Stimulated activated CD4-positive, alpha-beta T cell treated with anti-CD3 and anti-CD28 coated beads, Interleukin-15, amount 100 ng/mL, for 1 hour (primary cell): ENCODE results near the gene RPGRIP1.
A peak's percentile ranks its signal among the peaks of the same experiment; 100 is the strongest.
"Not testable (repeated sequence)": the region's sequence is repeated elsewhere in the genome, so short reads cannot be mapped to it uniquely, and the experiment has no call there.

Source experiments
- DNase-seq, 2 donors: peaks; one replicate each; pipeline ENCODE4 v3.0.0-alpha.2; 2020; ENCODE audit warnings: low read depth in 1 of 2, low spot score in 1 of 2

RPGRIP1 gene

GRCh38 chr14:21258005-21258888 is 21.6 kb upstream of the RPGRIP1 start:
- no peak for DNase-seq

- DNase-seq = no peak
Measured at GRCh38 chr14:21258889-21259787, 20.7 kb upstream of the RPGRIP1 start.

- no peak for DNase-seq
Measured at GRCh38 chr14:21261824-21262223, 18.1 kb upstream of the RPGRIP1 start.

GRCh38 chr14:21262410-21262809 is 17.5 kb upstream of the RPGRIP1 start:
- no peak for DNase-seq

- no peak for DNase-seq
Measured at GRCh38 chr14:21263284-21264024, 16.4 kb upstream of the RPGRIP1 start.

- no peak for DNase-seq
Measured at GRCh38 chr14:21264025-21264801, 15.7 kb upstream of the RPGRIP1 start.

- no peak for DNase-seq
Measured at GRCh38 chr14:21267431-21267845, 12.4 kb upstream of the RPGRIP1 start.

GRCh38 chr14:21267886-21268616 is 11.8 kb upstream of the RPGRIP1 start:
- DNase-seq = no peak

GRCh38 chr14:21268617-21269251 is 11.1 kb upstream of the RPGRIP1 start:
- no peak for DNase-seq

GRCh38 chr14:21269252-21270046 is 10.4 kb upstream of the RPGRIP1 start, which contains the start of gene HNRNPC:
Gene HNRNPC, minus strand, starts transcription at chr14:21269442. Its CDS starts 35,249 bp downstream, at chr14:21234193.
- peak; percentile 100 for DNase-seq

- not testable (repeated sequence) for DNase-seq
Measured at GRCh38 chr14:21272661-21273060, 7.2 kb upstream of the RPGRIP1 start.

GRCh38 chr14:21275261-21275858 is 4.5 kb upstream of the RPGRIP1 start:
- no peak for DNase-seq

GRCh38 chr14:21278632-21279031 is 1.3 kb upstream of the RPGRIP1 start:
- no peak for DNase-seq

GRCh38 chr14:21281917-21282316 is 2.0 kb downstream of the RPGRIP1 start:
- DNase-seq = not testable (repeated sequence)

GRCh38 chr14:21286516-21286915 is 6.6 kb downstream of the RPGRIP1 start:
- DNase-seq = not testable (repeated sequence)

GRCh38 chr14:21287168-21287567 is 7.3 kb downstream of the RPGRIP1 start:
- DNase-seq = no peak

GRCh38 chr14:21294026-21294425 is 14.1 kb downstream of the RPGRIP1 start:
- DNase-seq = not testable (repeated sequence)

GRCh38 chr14:21298358-21298757 is 18.5 kb downstream of the RPGRIP1 start:
- no peak for DNase-seq
